GM12801 (cell line): Measurements from ENCODE around the gene ARHGAP32.

Experiments
- TF ChIP-seq, protein P1 (sequence below): IDR thresholded peaks from one replicate; pipeline ENCODE4 v1.5.1; 2011; ENCODE audit warnings: control low read depth; ENCODE audit not compliant: insufficient read length; ENCODE audit errors: extremely low read depth

The ARHGAP32 gene

DNA sequence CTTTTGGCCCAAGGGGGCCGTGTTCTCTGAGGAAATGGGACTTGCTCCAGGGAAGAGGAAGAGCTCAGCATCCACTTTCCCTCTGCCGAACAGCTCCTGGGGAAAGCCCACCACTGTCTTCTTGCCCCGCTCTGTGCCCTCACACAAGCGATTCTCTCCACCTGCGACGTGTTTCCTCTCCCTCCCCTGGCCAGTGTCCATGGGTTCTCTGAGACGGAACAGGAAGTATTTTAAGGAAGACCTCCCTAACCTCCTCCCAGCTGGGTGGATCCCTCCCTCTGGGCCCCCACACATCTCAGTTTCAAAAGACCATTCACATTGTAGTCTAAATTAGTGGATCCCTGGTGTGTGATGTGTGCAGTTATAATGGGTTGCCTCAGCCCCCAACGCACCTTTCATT is 251.0 kb downstream of the ARHGAP32 start:
- TF ChIP-seq, protein P1, sequence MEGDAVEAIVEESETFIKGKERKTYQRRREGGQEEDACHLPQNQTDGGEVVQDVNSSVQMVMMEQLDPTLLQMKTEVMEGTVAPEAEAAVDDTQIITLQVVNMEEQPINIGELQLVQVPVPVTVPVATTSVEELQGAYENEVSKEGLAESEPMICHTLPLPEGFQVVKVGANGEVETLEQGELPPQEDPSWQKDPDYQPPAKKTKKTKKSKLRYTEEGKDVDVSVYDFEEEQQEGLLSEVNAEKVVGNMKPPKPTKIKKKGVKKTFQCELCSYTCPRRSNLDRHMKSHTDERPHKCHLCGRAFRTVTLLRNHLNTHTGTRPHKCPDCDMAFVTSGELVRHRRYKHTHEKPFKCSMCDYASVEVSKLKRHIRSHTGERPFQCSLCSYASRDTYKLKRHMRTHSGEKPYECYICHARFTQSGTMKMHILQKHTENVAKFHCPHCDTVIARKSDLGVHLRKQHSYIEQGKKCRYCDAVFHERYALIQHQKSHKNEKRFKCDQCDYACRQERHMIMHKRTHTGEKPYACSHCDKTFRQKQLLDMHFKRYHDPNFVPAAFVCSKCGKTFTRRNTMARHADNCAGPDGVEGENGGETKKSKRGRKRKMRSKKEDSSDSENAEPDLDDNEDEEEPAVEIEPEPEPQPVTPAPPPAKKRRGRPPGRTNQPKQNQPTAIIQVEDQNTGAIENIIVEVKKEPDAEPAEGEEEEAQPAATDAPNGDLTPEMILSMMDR: no peak

DNA sequence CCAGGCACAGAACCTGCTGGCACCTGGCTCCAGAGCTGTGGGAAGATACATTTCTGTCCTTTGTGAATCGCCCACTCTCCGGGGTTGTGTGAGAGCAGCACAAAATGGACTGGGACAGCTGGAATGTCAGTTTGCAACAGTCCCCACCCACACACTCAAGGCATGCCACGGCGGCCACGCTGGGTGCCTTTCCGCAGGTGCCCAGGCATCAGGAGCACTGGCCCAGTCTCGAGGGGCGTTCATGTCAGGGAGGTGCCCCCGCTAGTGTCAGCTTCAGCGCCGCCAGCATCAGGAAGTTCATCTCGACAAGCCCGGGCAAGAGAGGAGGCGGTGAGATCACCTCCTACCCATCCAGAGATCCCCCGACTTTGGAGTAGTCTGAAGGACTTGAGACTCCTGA is 251.5 kb downstream of the ARHGAP32 start:
- TF ChIP-seq, protein P1: no peak

DNA sequence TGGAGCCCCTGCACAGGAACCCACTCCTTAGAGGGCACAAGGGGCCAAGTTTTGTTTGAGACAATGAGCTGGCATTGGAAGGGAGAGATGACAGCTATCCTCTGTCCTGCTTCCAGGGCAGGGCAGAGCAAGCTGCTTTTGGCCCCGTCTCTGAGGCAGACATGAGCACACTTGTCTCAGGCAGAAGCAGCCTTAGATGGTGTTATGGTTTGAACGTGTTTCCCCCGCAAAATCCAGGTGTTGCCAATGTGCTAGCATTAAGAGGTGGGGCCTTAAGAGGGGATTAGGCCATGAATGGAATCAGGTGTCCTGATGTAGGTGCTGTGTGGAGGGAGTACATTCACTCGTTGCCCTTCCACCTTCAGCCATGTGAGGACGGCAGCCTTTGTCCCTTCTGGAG is 252.0 kb downstream of the ARHGAP32 start:
- TF ChIP-seq, protein P1: no peak

DNA sequence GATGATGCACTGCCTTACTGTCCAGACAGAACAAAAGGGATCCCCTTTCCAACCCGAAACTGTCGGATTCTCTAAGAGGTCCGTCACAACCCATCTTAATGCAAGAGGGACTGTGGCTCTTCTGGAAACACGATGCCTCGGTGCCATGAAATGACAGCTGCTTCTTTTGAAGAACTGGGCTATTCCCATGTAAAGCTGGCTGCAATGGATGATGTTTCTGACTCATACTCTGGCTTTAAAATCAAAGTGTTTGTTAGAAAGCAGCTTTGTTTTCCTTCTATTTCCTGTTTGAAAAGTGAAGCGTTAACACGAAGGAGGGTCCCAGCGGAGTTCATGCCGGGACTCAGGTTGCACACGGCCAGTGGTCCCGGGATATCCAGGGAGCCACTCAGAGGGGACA is 252.5 kb downstream of the ARHGAP32 start:
- TF ChIP-seq, protein P1: no peak

DNA sequence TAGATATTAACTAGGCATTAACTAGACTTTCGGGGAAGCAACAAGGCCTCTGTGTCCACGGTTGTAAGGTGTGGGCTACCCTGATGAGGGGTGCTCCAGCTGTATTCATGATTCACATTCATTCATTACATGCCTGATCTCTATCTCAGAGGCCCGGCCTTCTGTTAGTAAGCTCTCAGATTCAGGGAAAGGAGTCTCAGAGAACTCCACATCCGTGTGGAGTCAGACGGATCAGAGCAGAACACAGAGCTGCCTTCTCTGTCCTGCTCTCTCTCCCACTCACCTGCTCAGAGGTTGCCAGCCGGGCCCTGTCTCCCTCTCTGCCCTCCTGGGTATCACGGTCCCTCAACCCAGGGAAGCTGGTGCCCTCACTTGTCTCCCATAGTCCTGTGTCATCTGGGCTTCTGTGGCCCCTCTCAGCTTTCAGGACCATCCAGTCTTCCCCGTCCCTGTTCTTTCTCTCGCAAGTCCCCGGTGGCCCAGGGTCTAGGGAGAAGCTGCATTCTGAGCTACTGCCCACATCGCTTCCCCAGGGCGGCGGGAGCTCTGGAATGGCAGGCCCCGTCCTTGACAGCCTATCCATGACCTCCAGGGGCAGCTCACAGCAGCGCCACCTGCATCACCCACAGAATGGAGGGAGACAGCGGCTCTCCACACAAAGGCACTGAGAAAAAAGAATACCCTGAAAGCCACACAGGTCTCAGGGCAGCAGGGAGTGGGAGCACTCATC is 253.8 kb downstream of the ARHGAP32 start:
- TF ChIP-seq, protein P1: no peak

DNA sequence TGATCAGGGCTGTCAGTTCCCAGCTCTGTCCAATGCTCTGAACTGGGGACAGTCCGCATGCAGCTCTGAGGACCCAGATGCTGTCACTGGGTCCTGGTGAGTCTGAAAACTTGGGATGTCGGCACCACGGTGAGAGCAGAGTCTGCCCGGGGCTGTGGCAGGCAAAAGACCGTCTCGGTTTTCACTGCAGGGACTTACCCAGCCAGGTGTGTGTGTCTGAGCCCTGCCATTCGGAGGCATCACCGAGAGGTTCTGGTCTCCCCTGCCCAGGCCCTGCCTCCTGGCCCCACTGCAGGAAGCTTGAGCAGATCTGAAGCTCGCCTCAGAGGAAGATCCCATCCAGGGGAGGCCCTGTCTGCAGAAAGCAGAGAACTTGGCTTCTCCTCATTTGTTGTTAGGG is 254.6 kb downstream of the ARHGAP32 start:
- TF ChIP-seq, protein P1: no peak

DNA sequence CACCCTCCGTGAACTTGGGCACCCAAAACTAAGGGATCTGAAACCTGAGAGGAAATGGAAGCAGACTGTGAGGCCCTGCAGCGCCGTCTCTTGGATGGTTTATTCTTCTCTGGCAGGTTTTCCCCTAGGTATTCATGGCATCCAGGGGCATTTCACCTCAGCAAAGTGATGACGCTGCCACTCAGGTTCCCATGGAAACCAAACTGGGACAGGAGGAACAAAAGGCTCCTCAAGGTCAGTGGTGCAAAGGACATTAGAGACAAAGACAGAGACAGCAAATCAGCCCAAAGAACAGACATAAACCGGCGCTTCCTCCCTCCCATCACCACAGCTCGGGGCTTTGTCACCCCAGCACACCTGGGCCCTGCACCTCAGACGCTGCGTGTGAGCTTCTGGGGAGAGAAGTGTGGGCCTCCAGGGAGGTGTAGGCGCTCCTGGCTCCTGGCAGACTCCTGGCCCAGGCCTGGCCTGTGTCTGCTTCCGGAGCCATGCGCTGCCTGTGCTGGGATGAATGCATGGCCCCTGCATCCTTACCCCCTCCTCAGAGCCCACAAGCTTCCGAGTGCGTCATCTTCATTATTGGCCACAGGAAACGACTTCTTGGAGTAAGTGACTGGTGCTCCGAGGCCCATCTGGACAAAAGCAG is 255.4 kb downstream of the ARHGAP32 start:
- TF ChIP-seq, protein P1: no peak
